T-helper 17 cell (primary cell): Measurements from ENCODE around the gene CFAP58. TPM values are rescaled to one million over a fixed set of nuclear protein-coding genes. Genes with fewer than 3 reads are reported as not detected.

Experiments used
- ATAC-seq: fragments of 150-1000 bp; cut with Tn5 transposase; 2 replicates; pipeline ENCODE4 v1.10.0; 2021; ENCODE audit warnings: mild to moderate bottlenecking, moderate library complexity
- DNase-seq, 3 donors: peaks; one replicate each; pipeline versions ENCODE4 v3.0.0 to v3.0.0-alpha.2; 2020 to 2021
- H3K9me3 ChIP-seq: one replicate; pipeline ENCODE4 v1.7.0; 2013; ENCODE audit warnings: low read length, mild to moderate bottlenecking; ENCODE audit not compliant: control insufficient read depth, poor library complexity, severe bottlenecking
- H3K27ac Mint-ChIP-seq: one replicate; pipeline ENCODE4 v1.8.0; 2022; ENCODE audit warnings: mild to moderate bottlenecking, moderate library complexity, mixed read lengths
- H3K27me3 Mint-ChIP-seq: one replicate; pipeline ENCODE4 v1.8.0; 2022; ENCODE audit warnings: mixed read lengths
- H3K36me3 Mint-ChIP-seq: one replicate; pipeline ENCODE4 v1.8.0; 2022; ENCODE audit warnings: low read depth, mixed read lengths
- H3K4me1 Mint-ChIP-seq: one replicate; pipeline ENCODE4 v1.8.0; 2022; ENCODE audit warnings: mild to moderate bottlenecking, mixed read lengths
- H3K4me3 Mint-ChIP-seq: one replicate; pipeline ENCODE4 v1.8.0; 2022; ENCODE audit warnings: mild to moderate bottlenecking, moderate library complexity, mixed read lengths
- total RNA-seq, 4 donors: library from RNA in 2 of 4; stranded (reverse) in 2 of 4; gene quantifications; one replicate each; pipeline ENCODE4 v1.2.3 and lab custom pipeline; 2022 to 2026

The CFAP58 gene
- total RNA-seq, 2 donors from 2014 or later = not detected

DNA sequence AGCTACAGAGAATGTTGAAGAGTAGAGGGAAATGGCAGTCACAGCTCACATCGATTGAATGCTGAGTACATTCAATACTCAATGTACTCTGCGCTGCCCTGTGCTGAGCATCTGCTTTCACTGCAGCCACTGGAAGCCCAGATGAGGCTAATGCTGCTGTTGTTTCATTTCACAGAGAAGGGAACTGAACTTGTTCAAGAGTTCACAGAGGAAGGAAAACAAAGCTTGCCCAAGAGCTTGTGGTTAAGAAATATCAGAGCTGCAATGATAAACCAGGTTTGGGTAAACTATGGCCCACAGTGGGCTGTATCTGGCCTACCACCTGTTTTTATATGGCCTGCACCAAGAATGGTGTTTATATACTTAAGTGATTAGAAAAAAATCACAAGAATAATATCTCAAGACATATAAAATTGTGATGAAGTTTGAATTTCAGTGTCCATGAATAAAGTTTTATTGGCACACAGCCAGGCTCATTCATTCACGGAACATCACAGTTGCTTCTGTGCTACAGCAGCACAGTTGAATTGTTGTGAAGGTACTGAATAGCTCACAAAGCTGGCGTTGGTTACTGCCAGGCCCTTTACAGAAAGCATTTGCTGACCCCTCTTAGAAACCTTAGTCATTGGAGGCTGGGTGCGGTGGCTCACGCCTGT, 64.1 kb downstream of the CFAP58 start:
- no peaks in the 10 kb centered on the region for H3K36me3 Mint-ChIP-seq
- peaks cover 26% of the 10 kb centered on the region for H3K27me3 Mint-ChIP-seq
- no peaks in the 10 kb centered on the region for H3K9me3 ChIP-seq
- DNase-seq (no peak), ATAC-seq (no peak)
- no peaks in the 10 kb centered on the region for H3K4me1 Mint-ChIP-seq
- H3K27ac Mint-ChIP-seq = no peak overlapping the region
- no peak overlapping the region for H3K4me3 Mint-ChIP-seq

DNA sequence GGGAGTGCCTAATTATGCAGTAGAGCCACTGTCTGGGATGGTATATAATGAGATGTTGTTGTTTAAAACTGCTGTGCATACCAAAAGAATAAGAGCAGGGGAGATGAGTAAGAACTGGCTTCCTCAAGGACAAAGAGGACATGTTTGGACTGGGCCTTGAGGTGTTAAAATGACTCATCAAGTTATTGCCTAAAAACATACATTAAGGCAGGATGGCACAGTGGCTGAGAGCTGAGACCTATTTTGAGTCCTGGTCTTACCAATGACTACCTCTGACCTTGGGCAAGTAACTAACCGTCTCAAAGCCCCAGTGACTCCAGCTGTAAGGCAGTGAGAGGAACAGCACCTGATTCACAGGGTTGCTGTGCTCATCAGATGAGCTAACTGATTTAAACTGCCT, 71.1 kb downstream of the CFAP58 start:
- Mint-ChIP-seq H3K36me3 (peaks cover 3% of the 10 kb centered on the region), H3K27me3 (peaks cover 18% of the 10 kb centered on the region), H3K4me1 (no peaks in the 10 kb centered on the region), H3K27ac (no peak overlapping the region), H3K4me3 (no peak overlapping the region)
- no peak for ATAC-seq
- no peak for DNase-seq
- H3K9me3 ChIP-seq = no peaks in the 10 kb centered on the region

GRCh38 chr10:104427989-104428388, 74.4 kb downstream of the CFAP58 start:
- DNase-seq (no peak), ATAC-seq (no peak)
- Mint-ChIP-seq H3K4me1 (no peaks in the 10 kb centered on the region), H3K27me3 (peaks cover 30% of the 10 kb centered on the region), H3K4me3 (no peak overlapping the region), H3K36me3 (peaks cover 3% of the 10 kb centered on the region), H3K27ac (no peak overlapping the region)
- no peaks in the 10 kb centered on the region for H3K9me3 ChIP-seq

DNA sequence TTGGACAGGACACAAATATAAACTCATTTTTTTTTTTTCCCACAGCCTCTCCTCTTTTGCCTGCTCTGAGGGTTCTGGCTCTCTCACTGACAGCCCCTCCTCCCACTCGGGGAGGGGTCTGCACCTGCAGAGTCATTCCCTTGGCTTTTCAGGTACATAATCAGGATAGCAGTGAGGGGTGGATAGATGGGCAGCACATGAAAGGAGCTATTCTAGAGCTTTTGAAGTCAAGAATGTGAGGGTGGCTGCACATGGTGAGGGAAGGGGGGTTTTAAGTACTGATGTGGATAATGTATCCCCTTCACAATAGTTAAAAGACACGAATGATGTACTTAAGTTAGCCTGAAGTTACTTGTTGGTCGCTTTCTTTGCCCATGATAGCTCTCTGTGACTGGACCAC, 76.2 kb downstream of the CFAP58 start:
- DNase-seq = no peak
- Mint-ChIP-seq H3K4me1 (no peaks in the 10 kb centered on the region), H3K36me3 (peaks cover 3% of the 10 kb centered on the region), H3K4me3 (no peak overlapping the region), H3K27me3 (peaks cover 28% of the 10 kb centered on the region), H3K27ac (no peak overlapping the region)
- no peak for ATAC-seq
- H3K9me3 ChIP-seq = no peaks in the 10 kb centered on the region

- Mint-ChIP-seq H3K27ac (no peak overlapping the region), H3K27me3 (peaks cover 26% of the 10 kb centered on the region), H3K4me1 (no peaks in the 10 kb centered on the region), H3K4me3 (no peak overlapping the region), H3K36me3 (peaks cover 3% of the 10 kb centered on the region)
- no peaks in the 10 kb centered on the region for H3K9me3 ChIP-seq
- no peak for ATAC-seq
- DNase-seq = no peak
Measured at GRCh38 chr10:104430360-104430759, 76.7 kb downstream of the CFAP58 start.

GRCh38 chr10:104433669-104434068, 80.0 kb downstream of the CFAP58 start:
- no peak for ATAC-seq
- no peak for DNase-seq
- H3K4me1 Mint-ChIP-seq = no peaks in the 10 kb centered on the region
- no peaks in the 10 kb centered on the region for H3K36me3 Mint-ChIP-seq
- peaks cover 45% of the 10 kb centered on the region for H3K27me3 Mint-ChIP-seq
- H3K27ac Mint-ChIP-seq = no peak overlapping the region
- H3K9me3 ChIP-seq = no peaks in the 10 kb centered on the region
- no peak overlapping the region for H3K4me3 Mint-ChIP-seq

GRCh38 chr10:104434601-104435000, 81.0 kb downstream of the CFAP58 start:
- Mint-ChIP-seq H3K36me3 (no peaks in the 10 kb centered on the region), H3K4me1 (no peaks in the 10 kb centered on the region), H3K4me3 (no peak overlapping the region), H3K27me3 (peaks cover 44% of the 10 kb centered on the region), H3K27ac (no peak overlapping the region)
- no peak for DNase-seq
- no peaks in the 10 kb centered on the region for H3K9me3 ChIP-seq
- no peak for ATAC-seq

DNA sequence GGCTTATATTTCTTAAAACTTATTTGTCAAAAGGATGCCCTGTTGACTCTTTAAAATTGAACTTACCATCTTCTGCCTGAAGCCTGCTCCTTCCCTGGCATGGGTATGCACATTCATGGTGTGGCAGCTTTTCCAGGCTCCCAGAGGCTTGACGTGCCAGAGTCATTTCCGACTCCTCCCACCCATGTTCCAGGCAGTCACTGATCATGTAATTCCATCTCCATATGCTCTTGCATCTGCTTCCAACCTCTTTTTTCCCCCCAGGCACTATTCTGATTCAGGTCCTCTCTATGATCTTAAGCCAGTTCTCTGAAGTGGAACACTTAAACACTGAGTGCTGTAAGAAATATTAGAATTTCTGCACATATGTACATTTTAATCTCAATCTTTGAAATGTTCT, 82.2 kb downstream of the CFAP58 start:
- DNase-seq = no peak
- H3K27ac Mint-ChIP-seq = no peak overlapping the region
- ATAC-seq = no peak

GRCh38 chr10:104437226-104437625, 83.6 kb downstream of the CFAP58 start:
- Mint-ChIP-seq H3K4me1 (no peaks in the 10 kb centered on the region), H3K4me3 (no peak overlapping the region), H3K27me3 (peaks cover 51% of the 10 kb centered on the region), H3K36me3 (no peaks in the 10 kb centered on the region), H3K27ac (no peak overlapping the region)
- no peaks in the 10 kb centered on the region for H3K9me3 ChIP-seq
- no peak for ATAC-seq
- no peak for DNase-seq

More for the DNA sequence above, 82.2 kb downstream of the CFAP58 start:
- Mint-ChIP-seq H3K4me3 (no peak overlapping the region), H3K36me3 (no peaks in the 10 kb centered on the region), H3K27me3 (peaks cover 41% of the 10 kb centered on the region), H3K4me1 (no peaks in the 10 kb centered on the region)
- no peaks in the 10 kb centered on the region for H3K9me3 ChIP-seq

DNA sequence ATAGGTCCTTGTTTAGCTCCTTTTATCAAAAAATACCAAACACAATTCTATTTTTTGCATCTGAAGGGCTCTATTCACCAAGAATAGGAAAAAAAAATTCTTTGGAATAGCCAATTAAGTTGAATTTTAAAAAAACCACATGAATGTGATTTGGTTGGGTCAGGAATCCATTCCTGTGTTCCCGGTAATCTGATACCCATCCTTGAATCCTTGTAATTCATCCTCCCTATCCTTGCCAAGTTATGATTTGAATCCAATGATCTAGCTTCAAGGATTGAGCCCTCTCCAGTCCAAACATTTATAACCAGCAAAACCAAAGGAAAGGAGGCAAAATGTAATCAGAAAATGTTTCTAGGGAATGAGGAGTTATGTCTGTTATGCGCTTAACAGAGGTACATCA, 86.6 kb downstream of the CFAP58 start:
- H3K9me3 ChIP-seq = no peaks in the 10 kb centered on the region
- ATAC-seq (no peak), DNase-seq (no peak)
- H3K4me1 Mint-ChIP-seq = no peaks in the 10 kb centered on the region
- no peak overlapping the region for H3K4me3 Mint-ChIP-seq
- peaks cover 38% of the 10 kb centered on the region for H3K27me3 Mint-ChIP-seq
- H3K36me3 Mint-ChIP-seq = no peaks in the 10 kb centered on the region
- no peak overlapping the region for H3K27ac Mint-ChIP-seq

GRCh38 chr10:104441329-104442000, 87.8 kb downstream of the CFAP58 start:
- H3K27me3 Mint-ChIP-seq = peaks cover 26% of the 10 kb centered on the region
- ATAC-seq (no peak), DNase-seq (no peak)
- H3K36me3 Mint-ChIP-seq = no peaks in the 10 kb centered on the region
- H3K4me3 Mint-ChIP-seq = no peak overlapping the region
- no peaks in the 10 kb centered on the region for H3K9me3 ChIP-seq
- H3K4me1 Mint-ChIP-seq = no peaks in the 10 kb centered on the region
- H3K27ac Mint-ChIP-seq = no peak overlapping the region

GRCh38 chr10:104445359-104445758, 91.7 kb downstream of the CFAP58 start:
- no peak for DNase-seq
- H3K4me3 Mint-ChIP-seq = no peak overlapping the region
- H3K9me3 ChIP-seq = no peaks in the 10 kb centered on the region
- no peak overlapping the region for H3K27ac Mint-ChIP-seq
- peaks cover 46% of the 10 kb centered on the region for H3K27me3 Mint-ChIP-seq
- peaks cover 2% of the 10 kb centered on the region for H3K4me1 Mint-ChIP-seq
- H3K36me3 Mint-ChIP-seq = no peaks in the 10 kb centered on the region
- ATAC-seq = no peak

DNA sequence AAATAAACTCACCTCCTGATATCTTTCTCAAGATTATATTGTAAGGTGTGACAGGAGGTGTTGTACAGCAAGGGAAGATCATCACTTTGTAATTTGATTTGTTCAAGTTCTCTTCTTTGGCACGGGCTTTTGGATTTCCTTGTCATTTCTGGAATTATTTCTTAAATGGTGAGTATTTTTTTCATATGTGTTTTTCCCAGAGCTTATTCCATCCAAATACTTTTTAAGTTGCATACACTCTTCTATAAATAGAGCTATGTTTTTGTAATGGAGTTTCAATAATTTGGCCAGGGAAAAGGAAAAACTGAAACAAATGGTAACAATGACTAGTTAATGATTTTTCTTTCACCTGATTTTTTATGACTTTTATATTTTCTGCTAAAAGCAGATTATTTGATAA, 92.5 kb downstream of the CFAP58 start:
- no peak for ATAC-seq
- no peak overlapping the region for H3K4me3 Mint-ChIP-seq
- no peaks in the 10 kb centered on the region for H3K9me3 ChIP-seq
- H3K27me3 Mint-ChIP-seq = peaks cover 43% of the 10 kb centered on the region
- H3K27ac Mint-ChIP-seq = no peak overlapping the region
- H3K4me1 Mint-ChIP-seq = peaks cover 2% of the 10 kb centered on the region
- DNase-seq = no peak
- H3K36me3 Mint-ChIP-seq = no peaks in the 10 kb centered on the region

DNA sequence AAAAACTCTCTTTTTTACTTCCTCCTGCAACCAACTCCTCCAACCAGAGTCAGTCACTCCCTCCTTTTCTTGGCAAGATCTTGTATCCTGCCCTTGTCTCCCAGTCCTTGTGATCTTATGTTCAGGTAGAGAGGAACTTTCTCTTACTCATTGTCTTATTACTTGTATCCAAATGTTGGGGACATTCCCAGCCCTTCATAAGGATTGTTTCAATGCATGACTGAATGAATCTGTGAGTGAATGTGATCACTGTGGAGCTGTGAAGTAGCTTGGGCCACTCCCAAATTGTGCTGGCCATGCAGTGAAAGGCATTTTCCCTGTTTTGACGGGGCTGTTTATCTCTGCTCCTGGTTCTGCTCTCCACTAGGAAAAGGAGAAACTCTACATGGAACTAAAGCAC, 93.7 kb downstream of the CFAP58 start:
- Mint-ChIP-seq H3K4me3 (no peak overlapping the region), H3K27ac (no peak overlapping the region), H3K27me3 (peaks cover 39% of the 10 kb centered on the region), H3K36me3 (no peaks in the 10 kb centered on the region), H3K4me1 (peaks cover 2% of the 10 kb centered on the region)
- ATAC-seq = no peak
- H3K9me3 ChIP-seq = no peaks in the 10 kb centered on the region
- DNase-seq = no peak
